GM21737 (cell line): ENCODE results near the gene TCF7L2.
"Not testable (repeated sequence)": the region's sequence is repeated elsewhere in the genome, so short reads cannot be mapped to it uniquely, and the experiment has no call there.

Experiments
- ATAC-seq: cut with Tn5 transposase; IDR thresholded peaks from one replicate; pipeline ENCODE4 v1.9.1; 2021; ENCODE audit warnings: mild to moderate bottlenecking, moderate library complexity; ENCODE audit not compliant: unreplicated experiment

The TCF7L2 gene

DNA sequence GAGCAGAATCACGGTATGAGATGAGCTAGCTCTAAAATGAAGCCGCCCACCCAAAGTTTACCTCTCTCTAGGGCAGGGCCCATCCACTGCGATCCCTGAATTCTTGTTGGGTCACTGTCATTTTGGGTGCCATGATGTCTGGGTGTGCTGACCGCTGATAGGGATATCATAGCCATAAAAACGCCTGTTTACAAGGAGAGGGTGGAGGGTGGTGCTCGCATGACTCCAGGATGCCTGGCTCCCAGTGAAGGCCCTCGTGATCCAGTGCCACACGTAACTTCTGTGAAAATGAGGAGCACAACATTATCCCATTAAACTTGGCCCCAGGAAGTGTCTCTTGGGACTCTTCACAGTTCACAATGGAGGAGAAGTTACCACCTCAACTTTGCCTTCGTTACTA, 139.5 kb downstream of the TCF7L2 start:
- no peak for ATAC-seq

DNA sequence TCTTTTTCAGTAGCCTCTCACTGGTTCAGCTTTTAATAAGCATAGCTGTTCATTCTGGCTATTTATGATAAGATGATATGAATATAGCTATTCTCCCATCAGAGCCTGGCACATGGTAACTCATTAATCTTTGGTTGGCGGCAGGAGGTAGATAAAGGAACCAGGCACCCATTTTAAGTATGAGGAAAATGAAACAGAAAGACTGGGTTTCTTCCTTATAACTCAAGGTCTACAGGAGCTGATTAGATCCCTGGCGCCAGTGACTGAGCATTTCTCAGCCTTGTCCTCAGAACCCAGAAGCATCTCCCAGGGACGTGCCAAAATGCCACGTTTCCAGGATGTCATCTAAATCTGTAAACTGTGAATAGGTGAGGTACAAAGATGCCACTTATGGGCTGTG, 141.9 kb downstream of the TCF7L2 start:
- ATAC-seq, result no peak

DNA sequence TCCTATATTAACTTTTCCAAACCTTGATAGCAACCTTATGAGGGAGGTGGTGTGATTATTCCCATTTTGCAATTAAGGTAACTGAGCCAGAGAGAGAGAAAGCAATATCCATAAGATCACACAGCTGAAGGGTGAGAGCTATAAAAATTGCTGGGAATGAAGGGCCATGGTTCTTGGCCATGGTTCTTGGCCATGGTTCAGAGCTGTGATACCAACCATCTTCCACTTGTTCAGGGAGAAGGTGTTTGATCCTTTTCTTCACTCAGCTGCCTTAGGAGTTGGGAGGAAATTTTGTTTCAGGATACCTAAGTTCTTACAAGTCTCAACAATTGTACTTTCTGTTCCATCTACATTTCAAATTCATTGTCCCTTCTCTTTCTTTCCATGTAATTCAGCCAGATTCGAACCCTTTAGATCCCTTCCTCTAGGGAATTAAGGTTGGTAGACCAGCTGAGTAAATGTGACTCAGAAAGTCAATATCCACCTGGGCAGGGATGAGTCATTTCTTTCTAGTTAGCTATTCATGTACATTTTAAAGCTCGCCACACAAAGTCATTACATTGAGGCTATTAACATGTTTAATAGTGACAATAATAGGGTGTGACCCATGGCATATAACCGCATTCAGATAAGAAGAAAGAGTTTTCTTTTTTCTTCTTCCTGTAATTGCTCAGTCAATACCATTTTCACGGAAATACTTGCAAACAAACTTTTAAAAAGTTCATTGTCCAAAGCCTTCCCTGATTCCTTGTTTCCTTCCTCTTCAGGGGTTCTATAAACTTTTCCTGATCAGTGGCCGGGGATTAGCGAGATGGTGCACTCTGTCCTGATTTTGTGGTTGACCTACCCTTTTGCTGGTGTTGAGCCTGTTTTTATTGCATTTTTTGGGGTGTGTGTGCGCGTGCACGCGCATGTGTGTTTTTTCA, 143.4 kb downstream of the TCF7L2 start:
- ATAC-seq, result peak; percentile 43

DNA sequence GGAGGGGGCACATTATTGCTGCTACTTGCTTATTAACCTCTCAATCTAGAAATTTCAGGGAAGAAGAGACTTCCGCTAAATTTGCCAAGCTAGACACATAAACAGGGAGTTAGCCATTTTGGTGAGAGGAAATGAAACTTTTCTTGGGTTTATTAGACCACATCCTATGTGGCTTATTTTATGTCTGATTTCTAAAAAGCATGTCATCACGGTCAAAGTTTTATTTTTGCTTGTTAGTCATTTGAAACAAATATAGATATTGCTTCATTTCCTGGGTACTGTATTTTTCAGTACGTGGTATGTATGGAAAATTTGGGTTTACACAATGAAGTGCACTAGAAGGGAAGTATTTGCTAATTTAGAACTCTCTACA, 144.1 kb downstream of the TCF7L2 start:
- peak; percentile 83 for ATAC-seq

DNA sequence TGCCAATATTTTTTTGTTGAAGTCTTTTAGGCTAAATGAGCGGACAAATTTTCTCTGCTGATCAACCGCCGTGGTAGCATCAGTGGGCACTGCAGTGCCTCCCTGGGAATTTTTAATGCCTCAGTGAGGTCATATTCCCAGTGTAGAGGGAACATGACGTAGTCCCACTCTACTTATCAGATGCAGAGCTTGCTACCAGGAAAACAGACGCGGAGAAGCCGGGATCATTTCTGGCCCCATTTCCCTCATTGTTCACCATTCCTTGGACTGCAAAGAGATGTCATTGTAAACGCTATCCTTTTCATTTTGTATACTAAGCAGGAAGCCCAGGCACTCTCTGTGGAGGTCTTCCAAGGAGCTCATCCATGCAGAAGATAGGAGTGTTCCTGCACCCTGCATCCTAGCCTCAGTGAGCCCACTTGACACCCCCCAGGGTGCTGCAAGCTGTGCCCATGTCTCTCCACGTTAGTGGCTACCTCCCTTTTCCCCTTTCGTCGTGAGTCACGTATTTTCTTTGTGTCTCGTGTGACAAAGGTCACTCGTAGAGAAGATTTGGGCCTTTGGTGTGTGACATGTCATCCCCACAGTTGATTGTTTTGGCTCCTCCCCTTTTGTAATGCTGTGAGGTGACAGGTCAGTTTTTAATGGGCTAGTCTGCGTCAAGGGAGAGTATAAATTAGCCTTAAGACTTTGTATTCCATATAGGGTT, 145.5 kb downstream of the TCF7L2 start:
- no peak for ATAC-seq

DNA sequence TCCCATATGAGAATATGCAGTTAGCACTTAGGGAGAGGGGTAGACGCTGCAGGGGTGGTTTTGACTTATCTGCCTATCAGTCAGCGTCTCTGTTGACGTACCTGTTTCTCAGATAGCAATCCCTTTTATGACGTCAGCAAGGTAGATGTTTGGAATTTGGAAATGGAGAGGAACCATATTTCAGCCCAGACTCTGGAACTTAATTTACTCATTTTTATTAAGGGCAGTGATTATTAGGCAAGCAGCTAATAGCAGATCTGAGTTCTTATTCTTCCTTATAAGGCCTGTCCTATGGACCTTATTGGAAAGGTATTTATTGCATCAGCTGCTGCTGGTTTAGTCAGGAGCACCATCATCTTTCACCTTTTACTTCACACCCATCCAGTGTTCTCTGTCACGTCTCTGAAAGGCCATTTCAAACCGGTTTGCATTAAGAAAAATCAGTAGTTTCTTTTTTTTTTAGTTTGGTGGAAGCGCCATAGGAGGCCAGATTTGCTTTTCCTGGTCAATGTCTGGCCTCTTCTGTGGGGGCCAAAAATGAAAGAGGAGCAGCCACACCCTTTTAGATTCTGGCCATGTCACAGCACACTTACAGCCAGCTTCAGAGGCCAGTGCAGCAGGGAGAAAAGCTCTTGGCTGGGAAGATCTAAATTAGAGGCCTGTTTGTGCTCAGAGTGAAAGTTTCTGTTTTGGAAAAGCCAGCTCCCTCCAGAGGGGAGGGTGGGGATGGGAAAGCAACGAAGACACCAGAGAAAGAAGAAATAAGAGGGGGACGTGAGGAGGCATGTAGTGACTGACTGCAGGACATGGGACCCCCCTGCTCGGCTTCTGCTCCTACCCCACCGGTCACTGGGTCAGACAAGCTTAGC, 146.3 kb downstream of the TCF7L2 start:
- ATAC-seq, result no peak

DNA sequence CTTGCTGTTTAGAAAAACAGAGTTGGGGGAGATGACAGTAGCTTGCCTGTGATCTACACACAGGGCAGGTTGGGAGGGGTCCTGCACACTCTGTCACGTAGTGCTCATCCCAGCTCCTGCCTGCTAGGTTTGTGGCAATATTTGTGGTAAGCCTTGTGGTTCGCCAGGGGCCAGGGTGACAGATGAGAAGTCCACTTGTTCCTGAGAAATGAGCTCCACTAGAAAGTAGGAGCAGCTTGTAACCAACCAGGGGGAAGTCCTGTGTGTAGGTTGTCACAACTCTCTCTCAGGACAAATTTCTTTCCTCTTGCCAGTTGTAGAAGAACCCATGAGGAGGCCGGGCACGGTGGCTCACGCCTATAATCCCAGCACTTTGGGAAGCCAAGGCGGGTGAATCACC, 147.0 kb downstream of the TCF7L2 start:
- ATAC-seq, result no peak

DNA sequence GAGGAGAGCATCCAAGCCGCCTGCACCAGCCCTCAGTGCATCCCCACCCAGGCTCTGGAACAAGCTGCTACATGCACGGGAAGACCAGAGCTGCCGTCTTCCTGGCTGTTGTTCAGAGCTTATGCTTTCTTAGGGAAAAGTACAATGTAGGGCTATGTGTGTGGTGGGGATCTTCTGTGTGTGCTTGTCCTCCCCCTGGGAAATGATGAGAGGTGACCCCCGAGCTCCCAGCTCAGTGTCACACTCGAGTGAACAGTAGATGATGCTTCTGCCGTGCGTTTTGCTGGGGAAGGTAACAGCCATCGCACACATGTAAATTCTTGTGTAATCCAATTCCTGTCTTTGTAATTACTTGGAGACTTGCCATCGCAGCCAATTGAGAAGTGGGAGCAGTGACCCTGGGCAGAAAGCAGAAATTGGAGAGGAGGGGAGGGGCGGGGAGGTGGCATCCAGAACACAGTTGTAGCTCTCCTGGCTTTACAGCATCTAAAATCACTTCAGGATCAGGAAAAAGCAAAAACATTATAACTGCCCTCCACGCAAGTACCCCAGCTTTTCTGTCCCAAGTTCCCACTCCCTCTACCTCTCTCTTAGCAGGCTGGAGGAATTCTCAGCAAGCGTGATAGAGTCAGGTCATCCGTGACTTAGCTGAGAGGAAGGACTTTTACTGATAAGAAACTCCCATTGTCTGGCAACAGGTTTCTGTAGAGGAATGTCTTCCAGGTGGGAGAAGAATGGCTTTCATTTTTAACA, 149.6 kb downstream of the TCF7L2 start:
- no peak for ATAC-seq

DNA sequence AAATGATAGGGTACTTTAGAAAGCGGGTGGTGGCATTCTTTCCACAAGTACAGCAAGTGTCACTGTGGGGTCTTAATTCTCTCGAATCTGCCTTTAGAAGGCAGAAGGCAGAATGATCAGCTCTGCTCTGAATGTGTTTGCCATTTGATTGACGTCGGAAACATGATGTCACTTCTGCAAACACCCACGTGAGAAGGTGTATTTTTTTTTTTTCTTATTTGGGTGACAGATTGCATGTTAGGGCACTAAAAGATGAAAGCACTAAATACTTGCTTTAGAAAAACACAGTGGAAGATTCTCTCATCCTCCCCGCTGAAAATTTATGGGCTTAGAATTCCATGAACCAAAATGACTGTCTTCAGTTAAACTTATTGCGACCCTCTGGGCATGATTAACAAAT, 150.2 kb downstream of the TCF7L2 start:
- ATAC-seq, result no peak

DNA sequence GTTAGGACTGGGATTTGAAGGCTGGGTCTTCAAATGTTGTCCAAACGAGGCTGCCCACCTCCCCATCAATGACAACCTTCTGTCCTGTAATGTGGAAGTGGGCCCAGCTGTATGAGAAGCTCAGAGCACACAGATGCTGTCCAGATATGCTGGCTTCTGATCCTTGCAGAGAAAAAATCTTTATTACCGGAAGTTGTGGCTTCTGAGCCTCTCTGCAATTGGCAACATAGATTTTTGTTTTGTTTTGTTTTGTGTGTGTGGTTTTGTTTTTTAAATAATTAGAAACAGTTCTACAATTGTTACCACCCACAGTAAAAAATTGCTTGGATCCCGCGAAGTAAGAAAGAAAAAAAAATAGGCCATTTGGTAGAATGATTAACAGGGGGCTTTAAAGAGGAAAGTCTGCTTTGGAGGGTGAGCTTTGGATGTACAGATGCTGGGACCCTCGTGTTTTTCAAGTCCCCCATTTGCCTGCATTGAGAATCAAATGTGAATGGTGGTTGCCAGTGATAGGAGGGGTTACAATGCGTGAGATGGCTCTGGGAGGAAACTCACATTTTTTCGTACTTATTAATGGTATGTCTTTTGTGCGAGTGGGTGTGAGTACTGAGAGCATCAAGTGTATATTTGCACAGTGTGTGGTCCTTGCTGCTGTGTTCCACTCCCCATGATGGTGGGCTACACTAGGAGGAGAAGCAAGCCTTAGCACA, 153.2 kb downstream of the TCF7L2 start:
- ATAC-seq, result no peak

DNA sequence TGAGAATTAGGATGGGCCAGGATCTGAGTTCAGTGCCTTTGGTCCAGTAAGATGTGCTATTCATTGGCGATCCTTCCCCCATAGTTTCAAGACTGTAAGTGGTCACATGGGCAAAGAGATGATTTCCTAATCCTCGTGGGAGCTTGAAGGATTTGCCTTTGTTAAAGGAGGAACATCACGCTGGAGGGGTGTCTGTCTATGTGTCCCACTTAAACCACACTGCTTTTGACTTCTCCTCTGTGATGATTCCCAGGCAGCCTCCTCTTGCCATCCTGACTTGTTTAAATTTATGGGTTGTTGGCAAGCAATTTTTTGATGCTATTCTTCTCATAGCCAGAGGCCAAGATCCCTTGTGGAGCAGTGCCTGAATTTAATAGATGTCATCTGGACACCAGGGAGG, 154.0 kb downstream of the TCF7L2 start:
- no peak for ATAC-seq

DNA sequence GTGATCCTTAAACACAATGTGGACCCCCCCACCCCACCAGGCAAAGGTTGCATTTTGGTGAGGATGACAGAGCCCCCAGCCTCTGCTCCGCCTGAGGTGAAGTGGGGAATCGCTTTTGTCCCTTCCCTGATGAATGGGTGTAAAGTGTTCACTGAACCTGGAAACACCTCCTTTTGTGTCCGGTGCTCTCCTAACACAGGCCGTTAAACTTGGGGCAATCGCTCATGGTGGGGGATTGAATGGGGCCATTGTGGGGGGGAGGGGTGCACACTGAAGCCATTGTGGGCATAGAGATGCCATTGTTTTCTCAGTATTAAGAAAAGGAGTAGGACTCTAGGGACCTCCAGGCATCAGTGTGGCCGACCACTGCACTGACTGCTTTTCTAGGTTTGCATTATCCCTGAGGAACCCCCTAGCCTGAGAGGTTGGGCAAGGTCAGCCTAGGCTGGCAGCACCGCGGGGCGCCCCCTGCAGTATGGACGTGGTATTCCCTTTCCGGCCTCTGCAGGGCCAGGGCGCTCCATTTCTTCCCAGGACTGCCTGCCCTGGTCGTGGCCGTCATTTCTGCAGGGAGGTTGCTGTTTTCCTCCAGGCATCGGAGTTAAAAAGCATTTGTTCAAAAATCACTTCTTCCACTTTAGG, 158.3 kb downstream of the TCF7L2 start:
- ATAC-seq, result no peak

DNA sequence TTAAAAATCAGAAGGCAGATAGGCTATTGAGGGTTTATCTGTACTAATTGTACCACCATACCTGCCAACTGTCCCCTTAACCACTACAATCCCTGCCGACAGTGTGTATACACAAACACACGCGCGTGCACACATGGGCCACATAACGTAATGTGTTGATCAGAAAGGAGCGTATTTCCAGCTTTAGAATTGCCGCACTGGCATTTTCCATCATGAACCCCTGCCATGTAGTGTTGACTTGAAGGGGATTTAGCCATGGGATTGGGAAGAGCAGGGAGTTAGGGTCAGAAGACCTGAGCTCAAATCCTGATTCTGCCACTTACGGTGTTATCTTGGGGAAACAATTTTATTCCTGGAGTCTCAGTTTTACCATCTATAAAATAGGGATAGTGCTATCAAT, 158.9 kb downstream of the TCF7L2 start:
- no peak for ATAC-seq

DNA sequence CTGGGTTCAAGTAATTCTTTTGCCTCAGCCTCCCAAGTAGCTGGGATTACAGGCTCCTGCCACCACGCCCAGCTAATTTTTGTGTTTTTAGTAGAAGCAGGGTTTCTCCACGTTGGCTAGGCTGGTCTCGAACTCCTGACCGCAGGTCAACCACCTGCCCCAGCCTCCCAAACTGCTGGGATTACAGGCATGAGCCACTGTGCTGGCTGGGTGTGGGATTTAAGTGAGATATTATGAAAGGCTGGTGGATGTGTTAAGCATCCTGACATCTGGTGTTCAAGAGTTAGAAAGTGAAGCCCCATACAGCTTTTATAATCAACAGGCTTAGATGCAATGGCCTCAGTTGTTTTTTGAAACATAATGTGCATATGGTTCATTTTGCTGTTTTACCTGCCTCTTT, 159.4 kb downstream of the TCF7L2 start:
- not testable (repeated sequence) for ATAC-seq

DNA sequence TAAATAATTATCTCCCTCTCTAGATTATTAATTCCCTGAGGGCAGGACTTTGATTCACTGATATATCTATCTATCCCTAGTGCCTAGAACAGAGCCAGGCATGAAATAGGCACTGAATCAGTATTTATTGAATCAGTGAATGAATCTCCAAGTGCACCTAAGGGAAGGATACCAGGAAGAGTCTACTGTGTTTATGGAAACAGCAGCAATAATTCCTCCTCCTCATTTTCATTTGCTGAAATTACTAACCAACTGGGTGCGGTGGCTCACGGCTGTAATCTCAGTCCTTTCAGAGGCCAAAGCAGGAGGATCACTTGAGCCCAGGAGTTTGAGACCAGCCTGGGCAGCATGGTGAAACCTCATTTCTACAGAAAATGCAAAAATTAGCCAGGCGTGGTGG, 161.2 kb downstream of the TCF7L2 start:
- no peak for ATAC-seq

DNA sequence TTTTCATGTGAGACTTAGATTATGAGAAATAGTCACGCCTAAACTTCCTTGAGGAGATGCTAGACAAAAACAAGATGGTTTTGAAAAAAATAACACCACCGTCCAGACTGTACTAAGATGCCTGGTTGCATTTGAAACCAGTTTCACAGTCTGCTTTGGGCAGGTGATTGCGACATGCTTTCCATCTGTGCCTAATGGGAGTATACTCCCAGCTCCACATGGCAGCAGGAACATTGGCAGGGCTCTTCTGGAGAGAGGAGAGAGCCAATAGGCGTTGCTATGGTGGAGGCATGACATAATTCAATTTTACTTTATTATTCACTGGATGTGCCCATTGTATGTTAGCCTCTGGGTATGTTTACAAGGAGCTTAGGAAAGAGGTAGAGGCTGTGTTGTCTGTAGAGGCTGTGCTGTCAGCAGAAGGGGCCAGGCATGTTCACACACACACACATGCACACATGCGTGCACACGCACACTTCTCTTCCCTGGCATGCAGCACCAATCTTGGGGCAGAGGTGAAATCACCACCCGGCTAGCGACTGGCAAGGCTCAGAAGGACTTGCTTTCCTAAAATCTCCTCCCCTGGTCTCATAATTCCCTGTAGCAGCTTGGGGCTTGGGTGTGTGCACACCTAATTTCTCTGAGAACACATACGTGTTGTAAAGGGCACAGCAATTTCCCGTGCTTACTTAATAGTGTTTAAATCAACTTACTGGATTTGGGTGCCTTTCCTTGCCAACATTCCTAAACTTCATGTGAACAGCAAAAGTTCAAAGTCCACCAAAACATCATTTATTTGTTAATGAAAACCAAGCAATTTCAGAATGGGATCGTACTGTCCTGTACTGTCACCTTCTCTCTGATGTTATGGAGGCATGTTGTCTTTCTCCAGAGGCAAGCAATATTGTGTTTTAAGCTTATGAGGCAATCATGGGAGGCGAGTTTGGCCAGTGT, 162.1 kb downstream of the TCF7L2 start:
- ATAC-seq, result no peak

DNA sequence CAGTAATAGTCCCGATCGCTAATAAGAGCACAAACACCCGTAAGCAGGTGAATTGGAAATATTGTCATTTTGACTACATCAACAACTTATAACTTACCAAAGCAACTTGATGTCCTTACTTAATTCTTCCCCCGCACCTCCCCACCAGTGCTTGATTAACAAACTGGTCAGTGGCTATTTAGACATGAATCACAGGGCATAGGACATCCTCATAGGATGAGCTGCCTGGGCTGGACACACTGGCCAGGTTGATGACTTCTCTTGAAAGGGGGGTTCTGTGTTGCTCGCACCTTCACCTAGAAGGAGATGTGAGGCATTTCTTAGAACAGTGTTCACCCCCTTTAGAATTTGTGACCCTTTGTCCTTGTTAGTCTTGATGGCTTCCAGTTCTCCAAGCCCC, 163.2 kb downstream of the TCF7L2 start:
- ATAC-seq, result no peak

DNA sequence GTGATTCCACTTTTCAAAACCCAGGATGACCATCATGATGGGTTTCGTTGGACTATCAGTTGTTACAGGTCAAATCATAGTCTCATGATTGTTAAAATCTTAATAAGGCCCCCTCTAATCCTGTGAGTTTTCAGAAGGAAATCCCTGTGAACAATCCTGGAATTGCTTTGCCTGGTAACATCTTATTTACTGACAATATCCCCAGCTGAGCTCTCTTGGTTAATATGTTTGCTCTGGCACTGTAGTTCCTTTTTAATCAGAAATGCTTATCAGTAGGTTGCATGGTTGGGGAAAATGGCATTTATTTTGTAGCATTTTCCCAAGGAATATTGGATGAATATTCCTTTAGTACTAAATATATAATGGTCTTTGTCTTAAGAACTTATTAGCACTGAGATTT, 163.9 kb downstream of the TCF7L2 start:
- ATAC-seq, result no peak
